HepG2 (cell line): Measurements from ENCODE around the gene SOCS1. TPM values are rescaled to one million over a fixed set of nuclear protein-coding genes. Genes with fewer than 3 reads are reported as not detected.

Experiments used
- AHDC1 ChIP-seq: sonication (generic); formaldehyde crosslinking; IDR thresholded peaks from 2 replicates; pipeline ENCODE4 v1.5.1; 2020; ENCODE audit warnings: mild to moderate bottlenecking, missing genetic modification reagents, borderline replicate concordance
- E2F2 ChIP-seq: sonication (generic); formaldehyde crosslinking; IDR thresholded peaks from 2 replicates; pipeline ENCODE4 v1.4.0; 2020; ENCODE audit warnings: missing genetic modification reagents, borderline replicate concordance
- GABPA ChIP-seq, 2 experiments: IDR thresholded peaks; 2 replicates each; pipeline ENCODE4 v1.6.1; 2011 to 2016; ENCODE audit warnings: low read depth in 2 of 2, low read length in 1 of 2, missing biosample characterization in 1 of 2, missing genetic modification characterization in 1 of 2
- GABPB1 ChIP-seq: IDR thresholded peaks from 2 replicates; pipeline ENCODE4 v1.6.1; 2016; ENCODE audit warnings: mild to moderate bottlenecking, missing genetic modification reagents, moderate library complexity, missing compliant biosample characterization
- GATAD1 ChIP-seq: IDR thresholded peaks from 2 replicates; pipeline ENCODE4 v1.6.1; 2016; ENCODE audit warnings: missing genetic modification reagents, missing compliant biosample characterization
- KLF16 ChIP-seq, 2 experiments: sonication (generic) in 1 of 2; formaldehyde crosslinking in 1 of 2; IDR thresholded peaks; 2 replicates each; pipeline versions ENCODE4 v1.6.1 to v1.8.0; 2016 to 2023; ENCODE audit warnings: missing genetic modification reagents in 2 of 2, missing compliant biosample characterization in 1 of 2
- MTA1 ChIP-seq: sonication (generic); formaldehyde crosslinking; IDR thresholded peaks from 2 replicates; pipeline ENCODE4 v1.4.0; 2020; ENCODE audit warnings: missing genetic modification reagents, mild to moderate bottlenecking, borderline replicate concordance
- ONECUT2 ChIP-seq: sonication (generic); formaldehyde crosslinking; IDR thresholded peaks from 2 replicates; pipeline ENCODE4 v1.4.0; 2020; ENCODE audit warnings: missing genetic modification reagents
- POLR2G ChIP-seq: fragments of 200-400 bp; formaldehyde crosslinking; IDR thresholded peaks from 2 replicates; pipeline ENCODE4 v1.6.1; 2018; ENCODE audit warnings: mild to moderate bottlenecking, low read depth, low read length, moderate library complexity
- RFX5 ChIP-seq: IDR thresholded peaks from 2 replicates; pipeline ENCODE4 v1.6.1; 2011; ENCODE audit warnings: low read depth, low read length, improper control_type of control experiment
- SNAPC4 ChIP-seq: sonication (generic); formaldehyde crosslinking; IDR thresholded peaks from 2 replicates; pipeline ENCODE4 v1.4.0; 2020; ENCODE audit warnings: mild to moderate bottlenecking, missing genetic modification reagents
- SP5 ChIP-seq: IDR thresholded peaks from 2 replicates; pipeline ENCODE4 v1.6.1; 2016; ENCODE audit warnings: low read depth, borderline replicate concordance
- ZNF589 ChIP-seq: sonication (generic); formaldehyde crosslinking; conservative IDR thresholded peaks from 2 replicates; pipeline ENCODE4 v1.8.0; 2022; ENCODE audit warnings: mild to moderate bottlenecking, moderate library complexity, missing genetic modification reagents
- ZNF768 ChIP-seq: sonication (generic); formaldehyde crosslinking; IDR thresholded peaks from 2 replicates; pipeline ENCODE4 v1.4.0; 2020; ENCODE audit warnings: missing genetic modification reagents
- ZNF782 ChIP-seq: sonication (generic); formaldehyde crosslinking; IDR thresholded peaks from 2 replicates; pipeline ENCODE4 v1.4.0; 2020; ENCODE audit warnings: missing genetic modification reagents, mild to moderate bottlenecking, borderline replicate concordance
- polyA plus RNA-seq, 8 experiments: library from polyadenylated mRNA; depleted of rRNA in 3 of 8; stranded (reverse) in 7 of 8; unstranded in 1 of 8; fragments of >200 nt; fragmentation: Illumina TruSeq in 4 of 8; extraction: Trizol in 4 of 8; gene quantifications; 2 replicates each; pipeline versions ENCODE4 v1.2.1 to v1.2.3, GENCODE V29; 2011 to 2016; ENCODE audit warnings: low read depth in 4 of 8, missing spikeins in 1 of 8, mixed read lengths in 1 of 8; ENCODE audit not compliant: insufficient read depth in 1 of 8
- total RNA-seq, 5 experiments: library from RNA; depleted of rRNA; stranded (reverse); fragments of >200 nt; fragmentation: Illumina TruSeq; extraction: Trizol; gene quantifications; 2 replicates each; pipeline ENCODE4 v1.2.3, GENCODE V29; 2016; ENCODE audit warnings: low read depth in 1 of 5

The SOCS1 gene
- total and polyA plus RNA-seq, 2 of the 13 experiments (the other 11 are each of a cell fraction or from before 2014, with no cell fraction given): 5.3 to 6.3 TPM

DNA sequence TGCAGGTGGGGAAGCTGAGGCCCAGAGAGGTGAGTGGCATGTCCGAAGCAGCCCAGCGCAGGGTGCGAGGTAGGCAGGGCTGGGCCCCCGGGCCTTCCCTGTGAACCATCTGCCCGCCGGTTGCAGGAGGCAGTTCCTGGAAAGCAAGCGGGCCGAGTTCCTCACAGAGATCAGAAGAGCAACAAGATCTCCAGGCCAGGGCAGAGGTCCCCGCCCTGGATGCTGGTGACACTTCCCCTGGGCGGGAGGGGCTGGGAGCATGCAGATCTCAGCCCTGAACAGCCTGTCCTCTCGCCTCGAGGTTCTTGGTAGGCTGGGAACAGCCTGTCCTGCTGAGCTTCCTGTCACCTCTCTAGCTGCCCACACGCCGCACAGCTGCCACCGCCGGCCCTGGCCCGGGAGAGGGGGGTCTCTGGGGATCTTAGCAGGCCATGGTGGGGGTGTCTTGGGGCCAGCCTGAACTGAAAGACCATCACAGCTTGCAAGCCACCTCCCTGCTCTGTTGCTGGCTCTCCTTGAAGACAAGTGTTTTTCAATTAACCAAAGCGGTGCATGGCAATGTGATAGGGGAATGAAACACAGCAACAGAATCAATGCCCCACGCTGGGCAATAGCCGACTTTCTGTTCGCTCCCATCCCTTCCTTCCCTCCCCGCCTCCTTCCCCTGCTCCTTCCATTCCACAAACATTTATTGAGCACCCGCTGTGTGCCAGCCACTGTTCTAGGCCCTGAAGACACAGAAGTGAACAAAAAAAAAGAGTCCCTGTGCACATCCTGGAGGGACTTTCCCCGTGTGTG is 31.7 kb downstream of the SOCS1 start (continued):
- TF ChIP-seq GABPB1 (CRISPR knock-in tag) (peak; percentile 69), GATAD1 (CRISPR knock-in tag) (0 out of 2 replicates have a peak, but pooled peaks have one; percentile 39), SNAPC4 (CRISPR knock-in tag) (no peak), KLF16 (CRISPR knock-in tag; IDR thresholded peaks at IDR 0.05) (no peak), ONECUT2 (CRISPR knock-in tag) (no peak), RFX5 (peak; percentile 72), ZNF768 (CRISPR knock-in tag) (peak; percentile 97), ZNF782 (CRISPR knock-in tag) (no peak), SP5 (peak; percentile 62), GABPA (IDR thresholded peaks at IDR 0.05; ENCODE audit: low read depth, low read length) (no peak), GABPA (CRISPR knock-in tag; IDR thresholded peaks at IDR 0.05; ENCODE audit: low read depth) (no peak), POLR2G (no peak), ZNF589 (CRISPR knock-in tag) (0 out of 2 replicates have a peak, but pooled peaks have one; percentile 17), E2F2 (CRISPR knock-in tag) (0 out of 2 replicates have a peak, but pooled peaks have one; percentile 53), MTA1 (CRISPR knock-in tag) (peak; percentile 40; the same call in 1 of the 2 replicates), AHDC1 (CRISPR knock-in tag) (no peak)
